CD4-positive, alpha-beta T cell treated with Interleukin-4 for 4 hours (primary cell): ENCODE data around the gene OR5P2.
"Not testable (repeated sequence)": the region's sequence is repeated elsewhere in the genome, so short reads cannot be mapped to it uniquely, and the experiment has no call there.

ENCODE experiments used
- DNase-seq: peaks from one replicate; pipeline ENCODE4 v3.0.0-alpha.2; 2020

OR5P2 gene, protein sequence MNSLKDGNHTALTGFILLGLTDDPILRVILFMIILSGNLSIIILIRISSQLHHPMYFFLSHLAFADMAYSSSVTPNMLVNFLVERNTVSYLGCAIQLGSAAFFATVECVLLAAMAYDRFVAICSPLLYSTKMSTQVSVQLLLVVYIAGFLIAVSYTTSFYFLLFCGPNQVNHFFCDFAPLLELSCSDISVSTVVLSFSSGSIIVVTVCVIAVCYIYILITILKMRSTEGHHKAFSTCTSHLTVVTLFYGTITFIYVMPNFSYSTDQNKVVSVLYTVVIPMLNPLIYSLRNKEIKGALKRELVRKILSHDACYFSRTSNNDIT

DNA sequence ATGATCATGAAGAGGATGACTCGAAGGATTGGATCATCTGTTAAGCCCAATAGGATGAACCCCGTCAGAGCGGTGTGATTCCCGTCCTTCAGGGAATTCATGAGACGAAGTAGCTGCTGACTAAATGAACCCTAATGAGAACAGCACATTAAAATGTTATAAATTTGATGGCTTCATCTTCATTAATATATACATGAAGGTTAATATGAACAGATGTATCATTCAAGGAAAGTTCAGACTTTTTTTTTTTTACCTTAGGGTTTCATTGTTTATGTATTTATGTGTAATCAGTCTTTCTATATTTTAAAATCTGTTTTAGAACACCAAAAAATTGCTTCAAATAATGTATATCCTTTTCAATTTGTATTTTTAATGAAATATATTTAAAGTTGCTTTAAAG is at the start of gene OR5P2:
OR5P2 (minus strand) TSS at position 101 of the 400 bp plus-strand sequence; CDS start at position 101, 0 bp downstream.
- no peak for DNase-seq

DNA sequence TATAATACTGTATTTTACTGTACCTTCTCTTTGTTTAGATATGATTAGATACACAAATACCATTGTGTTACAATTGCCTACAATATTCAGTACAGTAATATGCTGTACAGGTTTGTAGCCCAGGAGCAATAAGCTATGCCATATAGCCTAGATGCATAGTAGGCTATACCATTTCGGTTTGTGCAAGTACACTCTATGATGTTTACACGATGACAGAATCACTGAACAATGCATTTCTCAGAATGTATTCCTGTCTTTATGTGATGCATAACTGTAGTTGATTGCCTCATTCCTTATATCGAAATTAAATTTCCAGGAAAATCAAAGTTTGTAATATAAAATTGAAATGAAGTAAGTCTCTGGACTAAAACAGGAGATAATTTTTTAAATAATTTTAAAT is 49.3 kb upstream of the OR5P2 start:
- no peak for DNase-seq

DNA sequence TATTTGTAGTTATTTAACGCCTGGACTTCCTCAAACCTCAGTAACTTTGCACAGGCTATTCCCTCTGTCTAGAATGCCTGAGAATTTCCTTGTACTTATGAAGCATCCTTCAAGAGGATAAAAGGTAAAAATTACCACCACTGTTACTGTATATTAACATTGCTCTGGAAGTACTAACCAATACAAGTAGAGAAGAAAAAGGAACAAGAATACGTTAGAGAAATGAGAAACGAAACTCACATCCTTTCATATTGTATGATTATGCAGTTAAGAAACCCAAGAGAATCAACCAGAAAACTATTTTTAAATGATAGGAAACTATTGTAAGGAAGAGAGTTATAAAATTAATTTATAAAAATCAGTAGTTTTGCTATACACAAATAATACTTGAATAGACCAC is 48.2 kb upstream of the OR5P2 start:
- DNase-seq, result no peak

DNA sequence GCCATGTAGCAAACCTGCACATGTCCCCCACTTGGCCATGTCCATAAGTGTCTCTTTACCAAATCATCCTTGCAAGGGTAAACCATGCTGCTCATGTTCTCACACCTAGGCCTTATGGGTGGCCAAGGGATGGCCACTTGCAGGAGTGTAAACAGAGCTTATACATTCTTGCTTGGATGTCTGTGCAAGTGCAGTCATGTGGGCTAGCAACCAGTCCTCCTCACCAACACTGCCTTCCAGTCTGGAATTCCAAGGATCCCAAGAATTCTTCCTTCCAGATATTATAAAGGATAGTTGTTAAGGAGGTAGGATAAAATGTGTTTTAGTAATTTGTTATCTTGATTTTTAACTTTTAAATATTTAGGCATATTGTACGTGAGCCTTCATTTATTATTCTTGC is 47.8 kb upstream of the OR5P2 start:
- no peak for DNase-seq

DNA sequence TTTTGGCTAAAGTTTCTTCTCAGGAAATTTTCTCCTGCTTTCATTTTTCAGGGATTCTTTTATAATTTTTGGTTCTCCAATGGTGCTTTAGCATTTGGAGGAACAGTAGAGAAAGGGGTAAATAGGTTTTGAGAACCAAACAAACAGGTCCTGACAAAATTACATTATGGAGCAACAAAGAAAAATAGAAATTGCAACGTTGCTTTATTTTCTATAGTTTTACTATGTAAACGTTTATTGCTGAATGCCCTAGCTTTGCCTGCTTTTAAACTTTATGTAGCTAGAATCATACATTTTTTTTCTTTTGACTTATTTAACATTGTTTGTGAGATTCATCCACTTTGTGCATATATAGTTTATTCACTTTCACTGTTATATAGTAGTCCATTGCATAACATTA is 43.8 kb upstream of the OR5P2 start:
- no peak for DNase-seq

DNA sequence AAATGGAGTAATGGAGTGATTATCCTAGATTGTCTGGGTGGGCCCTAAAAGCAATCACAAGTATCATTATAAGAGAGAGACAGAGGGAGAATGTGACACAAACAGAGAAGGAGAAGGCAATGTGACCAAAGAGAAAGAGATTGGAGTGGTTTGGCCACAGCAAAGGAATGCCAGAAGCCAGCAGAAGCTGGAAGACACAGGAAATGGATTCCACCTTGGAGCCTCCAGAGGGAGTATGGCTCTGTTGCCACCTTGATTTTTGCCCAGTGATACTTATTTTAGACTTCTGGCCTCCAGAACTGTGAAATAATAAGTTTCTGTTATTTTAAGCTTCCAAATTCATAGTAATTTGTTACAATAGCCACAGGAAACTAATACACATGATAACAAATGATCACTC is 36.8 kb upstream of the OR5P2 start:
- no peak for DNase-seq

DNA sequence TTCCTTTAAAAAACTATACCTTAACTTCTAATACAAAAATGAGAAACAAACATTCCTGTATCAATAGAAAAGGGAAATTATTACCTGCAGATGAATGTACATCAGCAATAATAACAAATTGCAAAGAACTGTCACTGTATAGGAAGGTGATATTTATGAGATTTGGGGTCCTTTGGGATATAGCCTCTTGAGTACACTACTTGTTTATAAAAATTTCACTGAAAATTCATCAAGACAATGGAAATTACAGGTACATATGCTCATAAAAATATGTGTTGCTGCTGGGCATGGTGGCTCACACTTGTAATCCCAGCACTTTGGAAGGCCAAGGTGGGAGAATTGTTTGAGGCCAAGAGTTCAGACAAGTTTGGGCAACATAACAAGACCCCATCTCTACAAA is 34.0 kb upstream of the OR5P2 start, which contains the start of gene OR5P3:
OR5P3 (minus strand) TSS at position 101 of the 400 bp plus-strand sequence.
- DNase-seq, result no peak

DNA sequence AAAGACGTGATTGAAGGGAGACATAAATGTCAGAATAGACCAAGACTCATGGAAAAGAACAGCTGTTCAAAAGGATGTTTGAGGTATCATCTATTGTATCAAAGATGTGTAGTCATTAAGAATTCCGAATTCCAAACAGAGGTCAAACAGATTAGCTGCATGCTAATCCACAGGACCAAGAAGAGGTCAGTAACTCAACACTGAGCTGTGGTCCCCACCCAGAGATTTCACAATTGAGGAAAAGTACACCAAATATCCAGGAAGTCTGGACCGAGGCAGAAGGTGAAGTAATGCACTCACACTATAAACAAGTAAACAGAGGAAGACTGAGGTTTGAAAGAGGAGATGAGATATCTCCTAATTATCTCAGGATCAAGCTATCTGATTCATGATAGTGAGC is 29.6 kb upstream of the OR5P2 start:
- DNase-seq, result no peak

DNA sequence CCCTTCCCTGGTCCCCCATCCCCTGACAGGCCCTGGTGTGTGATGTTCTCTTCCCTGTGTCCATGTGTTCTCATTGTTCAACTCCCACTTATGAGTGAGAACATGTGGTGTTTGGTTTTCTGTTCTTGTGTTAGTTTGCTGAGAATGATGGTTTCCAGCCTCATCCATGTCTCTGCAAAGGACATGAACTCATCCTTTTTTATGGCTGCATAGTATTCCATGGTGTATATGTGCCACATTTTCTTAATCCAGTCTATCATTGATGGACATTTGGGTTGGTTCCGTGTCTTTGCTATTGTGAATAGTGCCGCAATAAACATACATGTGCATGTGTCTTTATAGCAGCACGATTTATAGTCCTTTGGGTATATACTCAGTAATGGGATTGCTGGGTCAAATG is 23.7 kb upstream of the OR5P2 start:
- not testable (repeated sequence) for DNase-seq

DNA sequence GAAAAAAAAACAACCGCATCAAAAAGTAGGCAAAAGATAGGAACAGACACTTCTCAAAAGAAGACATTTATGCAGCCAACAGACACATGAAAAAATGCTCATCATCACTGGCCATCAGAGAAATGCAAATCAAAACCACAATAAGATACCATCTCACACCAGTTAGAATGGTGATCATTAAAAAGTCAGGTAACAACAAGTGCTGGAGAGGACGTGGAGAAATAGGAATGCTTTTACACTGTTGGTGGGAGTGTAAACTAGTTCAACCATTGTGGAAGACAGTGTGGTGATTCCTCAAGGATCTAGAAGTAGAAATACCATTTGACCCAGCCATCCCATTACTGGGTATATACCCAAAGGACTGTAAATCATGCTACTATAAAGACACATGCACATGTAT is 18.2 kb upstream of the OR5P2 start:
- not testable (repeated sequence) for DNase-seq

DNA sequence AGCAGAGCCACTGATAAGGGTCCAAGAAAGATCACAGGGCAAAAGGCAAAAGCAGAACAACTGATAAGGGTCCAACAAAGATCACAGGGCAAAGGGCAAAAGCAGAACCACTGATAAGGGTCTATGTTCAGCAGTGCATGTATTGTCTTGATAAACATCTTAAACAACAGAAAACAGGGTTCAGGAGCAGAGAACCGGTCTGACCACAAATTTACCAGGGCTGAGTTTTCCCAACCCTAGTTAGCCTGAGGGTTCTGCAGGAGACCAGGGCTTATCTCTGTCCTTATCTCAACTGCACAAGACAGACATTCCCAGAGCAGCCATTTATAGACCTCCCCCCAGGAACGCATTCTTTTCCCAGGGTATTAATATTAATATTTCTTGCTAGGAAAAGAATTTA is 13.6 kb upstream of the OR5P2 start:
- DNase-seq, result not testable (repeated sequence)

DNA sequence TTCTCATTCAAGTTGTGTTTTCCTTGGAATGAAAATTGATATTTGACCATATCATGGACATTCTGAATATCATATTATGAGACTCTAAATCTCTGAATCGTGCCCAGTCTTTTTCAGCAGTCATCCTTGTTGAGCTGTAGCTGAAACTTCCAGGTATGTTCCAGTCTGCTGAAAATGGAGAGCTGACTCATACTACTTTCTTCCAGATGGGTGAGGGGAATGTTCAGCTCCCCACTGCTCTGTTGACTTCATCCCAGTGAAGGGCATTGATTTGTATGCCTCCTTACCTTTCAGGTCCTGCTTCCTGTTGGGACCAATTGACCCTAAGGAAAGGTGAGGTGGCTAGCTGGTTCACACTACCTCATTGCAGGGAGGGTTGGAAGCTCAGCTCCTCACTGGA is 3.5 kb downstream of the OR5P2 start:
- DNase-seq, result no peak

DNA sequence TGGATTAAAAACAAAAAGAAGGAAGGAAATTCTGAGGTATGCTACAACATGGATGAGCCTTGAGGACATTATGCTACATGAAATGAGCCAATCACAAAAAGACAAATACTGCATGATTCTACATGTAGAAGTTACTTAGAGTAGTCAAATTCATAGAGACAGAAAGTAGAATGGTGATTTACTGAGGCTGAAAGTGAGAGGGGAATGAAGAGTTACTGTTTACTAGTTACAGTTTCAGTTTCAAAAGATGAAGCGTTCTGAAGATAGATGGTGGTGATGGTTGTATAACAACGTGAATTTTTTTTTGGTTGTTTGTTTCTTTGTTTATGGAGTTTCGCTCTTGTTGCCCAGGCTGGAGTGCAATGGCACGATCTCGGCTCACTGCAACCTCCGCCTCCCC is 9.5 kb downstream of the OR5P2 start:
- no peak for DNase-seq

DNA sequence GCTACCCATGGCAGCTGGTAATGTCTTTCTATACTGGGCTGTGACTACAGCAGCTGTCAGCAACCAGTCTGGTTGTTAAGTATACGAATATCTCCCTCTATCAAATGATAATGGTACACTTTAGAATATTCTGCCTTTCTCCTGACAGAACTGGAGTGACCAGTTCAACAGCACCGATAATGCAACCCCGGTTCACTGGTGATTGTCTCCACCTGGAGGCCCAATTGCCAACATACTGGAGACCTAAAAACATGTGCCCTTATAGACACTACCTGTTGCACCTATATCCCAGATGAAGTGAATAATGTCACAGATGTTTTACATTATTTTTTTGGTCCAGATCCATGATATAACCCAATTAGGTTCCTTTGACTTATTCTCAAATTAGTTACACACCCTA is 21.1 kb downstream of the OR5P2 start:
- no peak for DNase-seq

DNA sequence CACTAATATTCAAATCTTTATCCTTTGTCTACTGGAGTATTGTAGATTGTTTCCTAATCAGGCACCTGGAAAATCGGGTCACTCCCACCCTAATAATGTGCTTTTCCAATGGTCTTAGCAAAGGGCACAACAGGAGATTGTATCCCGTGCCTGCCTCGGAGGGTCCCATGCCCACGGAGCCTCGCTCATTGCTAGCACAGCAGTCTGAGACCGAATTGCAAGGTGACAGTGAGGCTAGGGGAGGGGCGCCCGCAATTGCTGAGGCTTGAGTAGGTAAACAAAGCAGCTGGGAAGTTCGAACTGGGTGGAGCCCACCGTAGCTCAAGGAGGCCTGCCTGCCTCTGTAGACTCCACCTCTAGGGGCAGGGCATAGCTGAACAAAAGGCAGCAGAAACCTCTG is 32.4 kb downstream of the OR5P2 start:
- DNase-seq, result not testable (repeated sequence)

DNA sequence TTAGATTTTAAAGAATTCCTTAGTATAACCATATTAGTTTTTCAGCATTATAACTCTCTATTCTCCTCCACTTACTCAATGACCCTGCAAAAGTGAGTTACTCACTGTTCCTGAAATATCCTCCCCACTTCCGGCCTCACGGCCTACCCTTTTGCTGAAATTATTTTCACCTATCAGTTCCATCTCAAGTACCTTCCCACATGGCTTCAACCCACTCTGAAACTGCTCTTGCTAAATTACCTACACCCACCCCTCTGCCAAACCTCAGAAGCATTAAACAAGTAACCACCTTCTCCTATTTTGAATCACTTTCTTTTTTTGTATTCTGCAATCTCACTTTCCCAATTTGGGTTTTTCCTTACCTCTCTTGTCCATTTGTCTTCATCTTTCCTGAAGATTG is 37.7 kb downstream of the OR5P2 start:
- no peak for DNase-seq

DNA sequence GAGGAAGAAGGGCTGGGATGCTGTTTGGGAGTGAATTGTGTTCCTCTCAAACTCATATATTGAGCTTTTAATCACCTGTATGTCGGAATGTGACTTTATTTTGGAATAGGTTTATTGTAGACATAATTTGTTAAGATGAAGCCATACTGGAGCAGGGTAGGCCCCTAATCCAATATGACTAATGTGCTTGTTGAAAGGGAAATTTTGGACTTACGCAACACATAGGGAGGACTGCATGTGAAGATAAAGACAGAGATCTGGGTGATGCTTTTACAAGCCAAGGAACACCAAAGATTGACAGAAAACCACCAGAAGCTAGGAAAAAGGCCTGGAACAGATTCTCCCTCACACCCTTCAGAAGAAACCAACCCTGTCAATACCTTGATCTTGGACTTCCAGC is 47.3 kb downstream of the OR5P2 start:
- DNase-seq, result no peak
